Measurements from ENCODE around the gene ADRA1B.

DNA sequence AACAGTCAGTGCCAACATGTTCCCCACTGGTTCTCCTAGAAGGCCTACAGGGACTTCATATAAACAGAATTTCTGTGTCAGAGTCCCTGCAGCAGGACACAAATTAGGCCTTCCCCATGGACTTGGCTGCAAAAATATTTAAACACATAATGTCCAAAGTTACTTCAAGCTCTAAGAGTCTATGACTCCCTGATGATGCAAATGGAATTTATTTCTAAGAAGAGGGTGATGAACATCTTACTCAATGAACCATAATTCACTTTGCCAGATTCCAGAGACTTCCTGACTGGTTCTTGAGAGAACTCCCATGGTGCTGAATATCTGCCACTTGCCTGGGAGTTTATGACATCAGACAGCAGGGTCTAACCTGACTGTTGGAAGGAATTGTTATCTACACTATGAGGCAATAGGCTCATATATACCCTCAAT, 32.7 kb upstream of the ADRA1B start:
- TF ChIP-seq, protein P1, sequence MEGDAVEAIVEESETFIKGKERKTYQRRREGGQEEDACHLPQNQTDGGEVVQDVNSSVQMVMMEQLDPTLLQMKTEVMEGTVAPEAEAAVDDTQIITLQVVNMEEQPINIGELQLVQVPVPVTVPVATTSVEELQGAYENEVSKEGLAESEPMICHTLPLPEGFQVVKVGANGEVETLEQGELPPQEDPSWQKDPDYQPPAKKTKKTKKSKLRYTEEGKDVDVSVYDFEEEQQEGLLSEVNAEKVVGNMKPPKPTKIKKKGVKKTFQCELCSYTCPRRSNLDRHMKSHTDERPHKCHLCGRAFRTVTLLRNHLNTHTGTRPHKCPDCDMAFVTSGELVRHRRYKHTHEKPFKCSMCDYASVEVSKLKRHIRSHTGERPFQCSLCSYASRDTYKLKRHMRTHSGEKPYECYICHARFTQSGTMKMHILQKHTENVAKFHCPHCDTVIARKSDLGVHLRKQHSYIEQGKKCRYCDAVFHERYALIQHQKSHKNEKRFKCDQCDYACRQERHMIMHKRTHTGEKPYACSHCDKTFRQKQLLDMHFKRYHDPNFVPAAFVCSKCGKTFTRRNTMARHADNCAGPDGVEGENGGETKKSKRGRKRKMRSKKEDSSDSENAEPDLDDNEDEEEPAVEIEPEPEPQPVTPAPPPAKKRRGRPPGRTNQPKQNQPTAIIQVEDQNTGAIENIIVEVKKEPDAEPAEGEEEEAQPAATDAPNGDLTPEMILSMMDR (IDR thresholded peaks at IDR 0.05; ENCODE audit: low read depth, low read length): no peak
- TF ChIP-seq POLR2A (IDR thresholded peaks at IDR 0.05; ENCODE audit: extremely low read depth, insufficient read length): no peak

Measured in NB4 (cell line).